PC-9 (cell line): ENCODE results near the gene CEP290.

Source experiments
- EZH2 ChIP-seq: fragments of 200-600 bp; sonication (generic); IDR thresholded peaks from 2 replicates; pipeline ENCODE4 v1.8.0; 2017; ENCODE audit warnings: antibody characterized with exemption, low read depth
- TF ChIP-seq, protein P1 (sequence below): fragments of 200-600 bp; sonication (generic); conservative IDR thresholded peaks from 2 replicates; pipeline ENCODE4 v1.6.1; 2017; ENCODE audit warnings: mixed run types, antibody characterized with exemption, mild to moderate bottlenecking, moderate library complexity

DNA sequence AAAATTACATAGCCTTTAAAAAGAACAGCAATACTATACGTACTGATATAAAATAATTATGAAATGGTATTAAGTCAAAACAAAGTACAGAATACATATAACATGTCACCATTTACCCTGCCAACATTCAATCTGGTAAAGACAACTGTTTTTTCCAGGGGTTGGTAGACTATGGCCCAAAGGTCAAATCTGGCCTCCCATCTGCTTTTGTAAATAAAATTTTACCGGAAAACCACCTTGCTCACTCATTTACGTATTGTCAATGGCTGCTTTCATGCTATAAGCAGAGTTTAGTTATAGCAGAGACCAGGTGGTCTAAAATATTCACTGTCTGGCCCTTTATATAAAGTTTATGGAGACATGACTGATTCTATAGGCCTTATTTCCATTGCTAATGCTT is 14.0 kb downstream of the CEP290 start:
- TF ChIP-seq, protein P1, sequence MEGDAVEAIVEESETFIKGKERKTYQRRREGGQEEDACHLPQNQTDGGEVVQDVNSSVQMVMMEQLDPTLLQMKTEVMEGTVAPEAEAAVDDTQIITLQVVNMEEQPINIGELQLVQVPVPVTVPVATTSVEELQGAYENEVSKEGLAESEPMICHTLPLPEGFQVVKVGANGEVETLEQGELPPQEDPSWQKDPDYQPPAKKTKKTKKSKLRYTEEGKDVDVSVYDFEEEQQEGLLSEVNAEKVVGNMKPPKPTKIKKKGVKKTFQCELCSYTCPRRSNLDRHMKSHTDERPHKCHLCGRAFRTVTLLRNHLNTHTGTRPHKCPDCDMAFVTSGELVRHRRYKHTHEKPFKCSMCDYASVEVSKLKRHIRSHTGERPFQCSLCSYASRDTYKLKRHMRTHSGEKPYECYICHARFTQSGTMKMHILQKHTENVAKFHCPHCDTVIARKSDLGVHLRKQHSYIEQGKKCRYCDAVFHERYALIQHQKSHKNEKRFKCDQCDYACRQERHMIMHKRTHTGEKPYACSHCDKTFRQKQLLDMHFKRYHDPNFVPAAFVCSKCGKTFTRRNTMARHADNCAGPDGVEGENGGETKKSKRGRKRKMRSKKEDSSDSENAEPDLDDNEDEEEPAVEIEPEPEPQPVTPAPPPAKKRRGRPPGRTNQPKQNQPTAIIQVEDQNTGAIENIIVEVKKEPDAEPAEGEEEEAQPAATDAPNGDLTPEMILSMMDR, result no peak
- TF ChIP-seq EZH2, result no peak
